Duodenal mucosa (tissue), 2 donors: ENCODE data around the gene TRMT10C.
"Not testable (repeated sequence)": the region's sequence is repeated elsewhere in the genome, so short reads cannot be mapped to it uniquely, and the experiment has no call there.

Source experiments
- H3K27ac ChIP-seq: one replicate; pipeline ENCODE4 v1.7.0; 2013; ENCODE audit warnings: low read depth, low read length
- H3K27me3 ChIP-seq, 2 donors: one replicate each; pipeline ENCODE4 v1.7.0; 2013; ENCODE audit warnings: low read length in 2 of 2, control low read depth in 1 of 2; ENCODE audit not compliant: insufficient read depth in 2 of 2, control insufficient read depth in 1 of 2
- H3K36me3 ChIP-seq, 2 donors: one replicate each; pipeline ENCODE4 v1.7.0; 2013; ENCODE audit warnings: low read length in 2 of 2, control low read depth in 1 of 2; ENCODE audit not compliant: insufficient read depth in 2 of 2, control insufficient read depth in 1 of 2
- H3K4me1 ChIP-seq, 2 donors: one replicate each; pipeline ENCODE4 v1.7.0; 2013; ENCODE audit warnings: low read length in 2 of 2, control low read depth in 1 of 2; ENCODE audit not compliant: insufficient read depth in 2 of 2, control insufficient read depth in 1 of 2
- H3K4me3 ChIP-seq, 2 donors: one replicate each; pipeline ENCODE4 v1.7.0; 2013; ENCODE audit warnings: low read length in 2 of 2, low read depth in 1 of 2
- H3K9ac ChIP-seq, 2 donors: one replicate each; pipeline ENCODE4 v1.7.0; 2013; ENCODE audit warnings: low read length in 2 of 2, low read depth in 1 of 2
- H3K9me3 ChIP-seq, 2 donors: one replicate each; pipeline ENCODE4 v1.7.0; 2013; ENCODE audit warnings: low read length in 2 of 2, control low read depth in 1 of 2; ENCODE audit not compliant: control insufficient read depth in 1 of 2

TRMT10C gene

GRCh38 chr3:101529816-101530685, 31.6 kb upstream of the TRMT10C start:
- no peak overlapping the region for H3K27ac ChIP-seq
- H3K9ac ChIP-seq = no peak overlapping the region
- H3K36me3 ChIP-seq = no peaks in the 10 kb centered on the region

GRCh38 chr3:101530686-101531047, 31.0 kb upstream of the TRMT10C start:
- no peak overlapping the region for H3K27ac ChIP-seq
- H3K27me3 ChIP-seq = no peaks in the 10 kb centered on the region
- H3K4me1 ChIP-seq = no peaks in the 10 kb centered on the region
- no peaks in the 10 kb centered on the region for H3K36me3 ChIP-seq
- no peaks in the 10 kb centered on the region for H3K9me3 ChIP-seq
- H3K4me3 ChIP-seq = no peak overlapping the region
- no peak overlapping the region for H3K9ac ChIP-seq

More at GRCh38 chr3:101529816-101530685, 31.6 kb upstream of the TRMT10C start:
- Histone ChIP-seq H3K27me3 (no peaks in the 10 kb centered on the region), H3K9me3 (no peaks in the 10 kb centered on the region), H3K4me3 (no peak overlapping the region), H3K4me1 (no peaks in the 10 kb centered on the region)

- H3K27me3 ChIP-seq = no peaks in the 10 kb centered on the region
- no peak overlapping the region for H3K4me3 ChIP-seq
- H3K27ac ChIP-seq = no peak overlapping the region
- H3K36me3 ChIP-seq = no peaks in the 10 kb centered on the region
- no peaks in the 10 kb centered on the region for H3K9me3 ChIP-seq
- H3K9ac ChIP-seq = no peak overlapping the region
- H3K4me1 ChIP-seq = no peaks in the 10 kb centered on the region
Measured at GRCh38 chr3:101531473-101532086, 30.1 kb upstream of the TRMT10C start.

GRCh38 chr3:101532783-101533602, 28.7 kb upstream of the TRMT10C start:
- Histone ChIP-seq H3K36me3 (no peaks in the 10 kb centered on the region), H3K9me3 (no peaks in the 10 kb centered on the region), H3K4me3 (no peak overlapping the region), H3K4me1 (no peaks in the 10 kb centered on the region), H3K27me3 (no peaks in the 10 kb centered on the region), H3K9ac (no peak overlapping the region), H3K27ac (no peak overlapping the region)

- no peaks in the 10 kb centered on the region for H3K4me1 ChIP-seq
- no peaks in the 10 kb centered on the region for H3K9me3 ChIP-seq
- H3K9ac ChIP-seq = no peak overlapping the region
- H3K27ac ChIP-seq = no peak overlapping the region
- H3K4me3 ChIP-seq = no peak overlapping the region
- no peaks in the 10 kb centered on the region for H3K27me3 ChIP-seq
- no peaks in the 10 kb centered on the region for H3K36me3 ChIP-seq
Measured at GRCh38 chr3:101533603-101533968, 28.1 kb upstream of the TRMT10C start.

GRCh38 chr3:101535221-101535620, 26.4 kb upstream of the TRMT10C start:
- Histone ChIP-seq H3K27ac (no peak overlapping the region), H3K27me3 (no peaks in the 10 kb centered on the region), H3K4me3 (no peak overlapping the region), H3K4me1 (no peaks in the 10 kb centered on the region), H3K9me3 (no peaks in the 10 kb centered on the region), H3K36me3 (no peaks in the 10 kb centered on the region), H3K9ac (no peak overlapping the region)

- H3K27ac ChIP-seq = no peak overlapping the region
- no peak overlapping the region for H3K4me3 ChIP-seq
- no peak overlapping the region for H3K9ac ChIP-seq
- no peaks in the 10 kb centered on the region for H3K9me3 ChIP-seq
- no peaks in the 10 kb centered on the region for H3K36me3 ChIP-seq
- H3K27me3 ChIP-seq = no peaks in the 10 kb centered on the region
- H3K4me1 ChIP-seq = no peaks in the 10 kb centered on the region
Measured at GRCh38 chr3:101536266-101536665, 25.4 kb upstream of the TRMT10C start.

GRCh38 chr3:101536955-101537354, 24.7 kb upstream of the TRMT10C start:
- not testable (repeated sequence) for H3K9me3 ChIP-seq, H3K4me3 ChIP-seq, H3K27me3 ChIP-seq, H3K36me3 ChIP-seq, H3K9ac ChIP-seq, H3K4me1 ChIP-seq, H3K27ac ChIP-seq

- H3K36me3 ChIP-seq = no peaks in the 10 kb centered on the region
- H3K9ac ChIP-seq = no peak overlapping the region
- no peaks in the 10 kb centered on the region for H3K9me3 ChIP-seq
- H3K4me1 ChIP-seq = no peaks in the 10 kb centered on the region
- H3K27me3 ChIP-seq = no peaks in the 10 kb centered on the region
- H3K27ac ChIP-seq = no peak overlapping the region
- no peak overlapping the region for H3K4me3 ChIP-seq
Measured at GRCh38 chr3:101542957-101543356, 18.7 kb upstream of the TRMT10C start.
